DND-41 (cell line): ENCODE data around the gene TLE4.
"Not testable (repeated sequence)": the region's sequence is repeated elsewhere in the genome, so short reads cannot be mapped to it uniquely, and the experiment has no call there.

Experiments
- ATAC-seq: fragments of 200-7000 bp; cut with Tn5 transposase; 3 replicates; pipeline ENCODE4 v1.9.1; 2021; ENCODE audit warnings: low read depth; ENCODE audit not compliant: insufficient read depth
- DNase-seq: peaks from one replicate; pipeline ENCODE4 v3.0.0-alpha.2; 2020
- H2AFZ ChIP-seq: 2 replicates; pipeline ENCODE4 v1.6.0; 2012; ENCODE audit warnings: low read depth, low read length
- H3K27ac ChIP-seq: 2 replicates; pipeline ENCODE4 v1.5.1; 2012; ENCODE audit warnings: low read length, inconsistent platforms
- H3K27me3 ChIP-seq: fragments of 200-600 bp; sonication (generic); 2 replicates; pipeline ENCODE4 v1.6.0; 2012; ENCODE audit warnings: low read length, mild to moderate bottlenecking, inconsistent platforms; ENCODE audit not compliant: insufficient read depth, poor library complexity
- H3K36me3 ChIP-seq: 2 replicates; pipeline ENCODE4 v1.5.1; 2012; ENCODE audit warnings: low read length, inconsistent platforms; ENCODE audit not compliant: insufficient read depth
- H3K4me1 ChIP-seq: 2 replicates; pipeline ENCODE4 v1.5.1; 2012; ENCODE audit warnings: mild to moderate bottlenecking, low read length; ENCODE audit not compliant: insufficient read depth
- H3K4me2 ChIP-seq: 2 replicates; pipeline ENCODE4 v1.6.0; 2012; ENCODE audit warnings: mild to moderate bottlenecking, moderate library complexity, low read length, inconsistent platforms; ENCODE audit not compliant: insufficient read depth
- H3K4me3 ChIP-seq, 2 experiments: fragments of 200-600 bp in 1 of 2; shearing (Covaris generic) in 1 of 2; 2 replicates each; pipeline ENCODE4 v1.5.1; 2012 to 2016; ENCODE audit warnings: inconsistent platforms in 2 of 2, low read length in 2 of 2, mild to moderate bottlenecking in 2 of 2, low read depth in 1 of 2, moderate library complexity in 1 of 2
- H3K79me2 ChIP-seq: 2 replicates; pipeline ENCODE4 v1.6.0; 2012; ENCODE audit warnings: low read length, inconsistent platforms; ENCODE audit not compliant: insufficient read depth
- H3K9ac ChIP-seq: 2 replicates; pipeline ENCODE4 v1.6.0; 2012; ENCODE audit warnings: low read depth, mild to moderate bottlenecking, inconsistent platforms, low read length, moderate library complexity
- H3K9me3 ChIP-seq: 2 replicates; pipeline ENCODE4 v1.5.1; 2012; ENCODE audit warnings: low read length, moderate library complexity, mild to moderate bottlenecking, inconsistent platforms; ENCODE audit not compliant: insufficient read depth, severe bottlenecking
- H4K20me1 ChIP-seq: 2 replicates; pipeline ENCODE4 v1.6.0; 2012; ENCODE audit warnings: low read length; ENCODE audit not compliant: insufficient read depth
- EZH2 ChIP-seq: IDR thresholded peaks from 3 replicates; pipeline ENCODE4 v1.6.1; 2012; ENCODE audit warnings: borderline replicate concordance, low read depth, mild to moderate bottlenecking, moderate library complexity, low read length, inconsistent platforms; ENCODE audit not compliant: severe bottlenecking
- TF ChIP-seq, protein P1 (sequence below): IDR thresholded peaks from 2 replicates; pipeline ENCODE4 v1.5.1; 2012; ENCODE audit warnings: borderline replicate concordance, low read length, moderate library complexity, mild to moderate bottlenecking; ENCODE audit not compliant: poor library complexity, severe bottlenecking; ENCODE audit errors: extremely low read depth

The TLE4 gene

DNA sequence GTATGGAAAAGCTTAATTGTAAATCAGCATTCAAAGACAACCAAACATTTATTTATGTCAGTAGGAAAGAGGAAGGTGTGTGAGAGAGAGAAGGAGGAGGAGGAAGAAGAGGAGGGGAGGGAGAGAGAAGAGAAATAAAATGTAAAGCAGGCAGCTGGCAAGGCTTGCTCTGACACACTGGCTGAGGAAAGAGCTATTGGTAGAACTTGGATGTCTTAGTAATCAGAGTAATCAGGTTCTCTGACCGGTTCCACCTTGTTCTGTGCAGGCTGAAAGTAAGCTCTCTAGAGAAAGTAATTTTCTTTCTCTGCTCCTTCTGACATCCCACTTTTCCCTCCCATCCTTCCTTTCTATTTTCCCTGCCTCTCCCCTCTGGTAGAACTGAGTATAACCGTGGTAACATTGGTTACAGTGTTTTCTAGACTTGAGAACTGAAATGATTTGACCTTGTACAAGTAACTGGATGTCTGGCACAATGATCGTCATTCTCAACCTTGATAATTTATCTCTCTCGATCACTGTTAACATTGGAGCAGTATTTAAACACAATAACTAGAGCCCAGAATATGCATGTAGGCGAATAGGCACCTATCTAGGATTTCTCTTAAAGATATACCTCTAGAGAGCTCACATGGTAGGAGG is 33.3 kb downstream of the TLE4 start:
- H3K79me2 ChIP-seq, result peaks cover 2% of the 10 kb centered on the region; the same call in 1 of the 2 replicates
- DNase-seq (no peak), ATAC-seq (no peak)
- H2AFZ ChIP-seq, result no peak overlapping the region
- no peaks in the 10 kb centered on the region for H3K9me3 ChIP-seq
- peaks cover 4% of the 10 kb centered on the region; the same call in 1 of the 2 replicates for H4K20me1 ChIP-seq
- H3K4me3 ChIP-seq, result no peak overlapping the region
- no peak overlapping the region for H3K4me2 ChIP-seq
- no peaks in the 10 kb centered on the region for H3K4me1 ChIP-seq
- H3K27me3 ChIP-seq, result no peaks in the 10 kb centered on the region
- H3K9ac ChIP-seq, result no peak overlapping the region
- no peak overlapping the region for H3K27ac ChIP-seq
- no peaks in the 10 kb centered on the region; the same call in 1 of the 2 replicates for H3K36me3 ChIP-seq
- TF ChIP-seq, protein P1, sequence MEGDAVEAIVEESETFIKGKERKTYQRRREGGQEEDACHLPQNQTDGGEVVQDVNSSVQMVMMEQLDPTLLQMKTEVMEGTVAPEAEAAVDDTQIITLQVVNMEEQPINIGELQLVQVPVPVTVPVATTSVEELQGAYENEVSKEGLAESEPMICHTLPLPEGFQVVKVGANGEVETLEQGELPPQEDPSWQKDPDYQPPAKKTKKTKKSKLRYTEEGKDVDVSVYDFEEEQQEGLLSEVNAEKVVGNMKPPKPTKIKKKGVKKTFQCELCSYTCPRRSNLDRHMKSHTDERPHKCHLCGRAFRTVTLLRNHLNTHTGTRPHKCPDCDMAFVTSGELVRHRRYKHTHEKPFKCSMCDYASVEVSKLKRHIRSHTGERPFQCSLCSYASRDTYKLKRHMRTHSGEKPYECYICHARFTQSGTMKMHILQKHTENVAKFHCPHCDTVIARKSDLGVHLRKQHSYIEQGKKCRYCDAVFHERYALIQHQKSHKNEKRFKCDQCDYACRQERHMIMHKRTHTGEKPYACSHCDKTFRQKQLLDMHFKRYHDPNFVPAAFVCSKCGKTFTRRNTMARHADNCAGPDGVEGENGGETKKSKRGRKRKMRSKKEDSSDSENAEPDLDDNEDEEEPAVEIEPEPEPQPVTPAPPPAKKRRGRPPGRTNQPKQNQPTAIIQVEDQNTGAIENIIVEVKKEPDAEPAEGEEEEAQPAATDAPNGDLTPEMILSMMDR, result no peak
- no peak for TF ChIP-seq EZH2

DNA sequence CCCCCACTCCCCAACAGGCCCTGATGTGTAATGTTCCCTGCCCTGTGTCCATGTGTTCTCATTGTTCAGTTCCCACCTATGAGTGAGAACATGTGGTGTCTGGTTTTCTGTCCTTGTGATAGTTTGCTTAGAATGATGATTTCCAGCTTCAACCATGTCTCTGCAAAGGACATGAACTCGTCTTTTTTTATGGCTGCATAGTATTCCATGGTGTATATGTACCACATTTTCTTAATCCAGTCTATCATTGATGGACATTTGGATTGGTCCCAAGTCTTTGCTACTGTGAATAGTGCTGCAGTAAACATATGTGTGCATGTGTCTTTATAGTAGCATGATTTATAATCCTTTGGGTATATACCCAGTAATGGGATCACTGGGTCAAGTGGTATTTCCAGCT is 34.8 kb downstream of the TLE4 start:
- H3K27ac ChIP-seq, H2AFZ ChIP-seq, H3K4me3 ChIP-seq, DNase-seq, H3K9ac ChIP-seq, H3K4me2 ChIP-seq, H3K79me2 ChIP-seq, H3K36me3 ChIP-seq, H3K27me3 ChIP-seq, H3K9me3 ChIP-seq, H3K4me1 ChIP-seq, H4K20me1 ChIP-seq, ATAC-seq: not testable (repeated sequence)

DNA sequence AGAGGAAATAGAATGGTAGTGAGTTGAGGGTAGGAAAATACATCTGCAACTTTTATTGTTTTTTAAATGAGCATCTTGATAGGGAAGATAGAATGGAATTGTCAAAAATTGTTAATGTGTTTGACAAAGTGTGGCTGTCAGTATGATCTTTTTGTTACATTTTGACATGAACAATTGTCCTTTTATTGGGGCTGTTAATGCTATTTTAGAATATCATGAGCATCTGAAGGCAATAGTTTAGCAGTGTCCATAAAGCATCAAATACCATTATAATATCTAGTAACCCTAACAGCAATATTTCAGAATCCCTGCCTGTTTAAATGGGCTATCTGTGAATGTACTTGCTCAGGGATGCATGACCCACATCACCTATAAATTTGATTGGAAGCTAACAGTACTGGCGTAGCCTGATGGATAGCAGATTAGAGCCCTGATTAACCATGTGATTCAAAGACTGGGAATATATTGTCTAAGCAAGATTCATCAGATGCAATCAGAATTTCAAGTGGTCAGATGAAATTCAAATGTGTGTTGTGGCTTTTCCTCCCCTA is 37.8 kb downstream of the TLE4 start:
- Histone ChIP-seq H3K79me2 (peaks cover 2% of the 10 kb centered on the region; the same call in 1 of the 2 replicates), H3K36me3 (no peaks in the 10 kb centered on the region; the same call in 1 of the 2 replicates), H2AFZ (no peak overlapping the region), H3K27ac (no peak overlapping the region), H3K9ac (no peak overlapping the region), H3K4me3 (no peak overlapping the region), H3K9me3 (no peaks in the 10 kb centered on the region), H3K27me3 (no peaks in the 10 kb centered on the region), H4K20me1 (no peaks in the 10 kb centered on the region), H3K4me2 (no peak overlapping the region), H3K4me1 (no peaks in the 10 kb centered on the region)
- ATAC-seq (no peak), DNase-seq (no peak)
- TF ChIP-seq EZH2, result no peak
- TF ChIP-seq, protein P1, result no peak

DNA sequence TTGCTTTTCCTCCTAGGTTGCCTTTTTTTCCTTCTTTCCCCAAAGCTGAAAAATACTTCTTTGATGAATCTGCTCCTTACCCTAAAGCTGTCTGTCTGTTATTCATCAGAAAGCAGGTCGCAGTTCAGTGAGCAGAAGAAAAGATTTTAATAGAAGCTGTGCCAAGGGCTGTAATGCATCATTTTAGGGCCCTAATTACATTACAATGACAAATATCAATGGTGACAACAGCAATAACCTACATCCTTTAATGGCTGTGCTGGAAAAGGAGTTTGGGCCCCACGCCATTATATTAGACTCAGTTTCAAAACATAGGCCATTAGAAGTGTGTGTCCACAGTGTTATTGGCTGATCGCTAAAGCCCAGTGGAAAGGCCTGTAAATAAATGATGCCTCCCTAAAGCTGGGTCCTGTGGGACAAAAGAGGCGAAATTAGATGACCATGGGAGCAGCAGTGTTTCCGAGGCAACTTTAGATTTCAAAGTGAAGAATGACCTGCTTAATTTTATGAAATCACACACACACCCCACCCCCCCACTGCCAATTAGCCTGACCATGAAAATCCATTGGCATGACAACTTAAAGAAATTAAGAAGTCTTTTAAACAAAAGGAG is 38.4 kb downstream of the TLE4 start:
- TF ChIP-seq, protein P1, result no peak
- TF ChIP-seq EZH2, result no peak
- no peak overlapping the region for H3K4me3 ChIP-seq
- ATAC-seq, result no peak
- no peak overlapping the region for H2AFZ ChIP-seq
- no peaks in the 10 kb centered on the region for H3K27me3 ChIP-seq
- H4K20me1 ChIP-seq, result no peaks in the 10 kb centered on the region
- no peaks in the 10 kb centered on the region for H3K4me1 ChIP-seq
- H3K27ac ChIP-seq, result no peak overlapping the region
- no peak for DNase-seq
- H3K9me3 ChIP-seq, result no peaks in the 10 kb centered on the region
- H3K4me2 ChIP-seq, result no peak overlapping the region
- H3K36me3 ChIP-seq, result no peaks in the 10 kb centered on the region; the same call in 1 of the 2 replicates
- peaks cover 3% of the 10 kb centered on the region; the same call in 1 of the 2 replicates for H3K79me2 ChIP-seq
- no peak overlapping the region for H3K9ac ChIP-seq
